ENCODE data around the gene CEMIP. TPM values are rescaled to one million over a fixed set of nuclear protein-coding genes. Genes with fewer than 3 reads are reported as not detected.
A peak's percentile ranks its signal among the peaks of the same experiment; 100 is the strongest.

CEMIP gene
- total RNA-seq, 4 donors from 2014 or later, result 0.04 TPM; not detected in 3

- DNase-seq (no peak), ATAC-seq (no peak)
- H3K9me3 ChIP-seq, result no peaks in the 10 kb centered on the region
- H3K36me3 ChIP-seq, result no peaks in the 10 kb centered on the region
- H3K27ac ChIP-seq, result no peak overlapping the region
- no peaks in the 10 kb centered on the region for H3K27me3 ChIP-seq
- TF ChIP-seq POLR2A (IDR thresholded peaks at IDR 0.05) (no peak), CTCF (IDR thresholded peaks at IDR 0.05 in 4 of 5, conservative IDR thresholded peaks at IDR 0.05 in 1 of 5) (no peak)
- in situ Hi-C loops (cut with MboI; ENCODE audit: low sequenced_read_pairs in 4 of 4) (no loop called here), intact Hi-C loops (cut with DNase I; ENCODE audit: low total_unique reads) (no loop called here)
- peaks cover 7% of the 10 kb centered on the region in 2 donors for H3K4me1 ChIP-seq
- no peak overlapping the region for H3K4me3 ChIP-seq
Observed at GRCh38 chr15:80852676-80853075, 73.5 kb downstream of the CEMIP start.

GRCh38 chr15:80854104-80854503 is 74.9 kb downstream of the CEMIP start:
- DNase-seq (no peak), ATAC-seq (no peak)
- in situ Hi-C loops (cut with MboI; ENCODE audit: low sequenced_read_pairs in 4 of 4) (no loop called here), intact Hi-C loops (cut with DNase I; ENCODE audit: low total_unique reads) (no loop called here)
- no peak overlapping the region for H3K4me3 ChIP-seq
- peaks cover 7% of the 10 kb centered on the region in 2 donors for H3K4me1 ChIP-seq
- TF ChIP-seq POLR2A (IDR thresholded peaks at IDR 0.05) (no peak), CTCF (IDR thresholded peaks at IDR 0.05 in 4 of 5, conservative IDR thresholded peaks at IDR 0.05 in 1 of 5) (no peak)
- H3K9me3 ChIP-seq, result no peaks in the 10 kb centered on the region
- no peak overlapping the region for H3K27ac ChIP-seq
- H3K27me3 ChIP-seq, result no peaks in the 10 kb centered on the region
- no peaks in the 10 kb centered on the region for H3K36me3 ChIP-seq

- in situ Hi-C loops (cut with MboI; ENCODE audit: low sequenced_read_pairs in 4 of 4) (no loop called here), intact Hi-C loops (cut with DNase I; ENCODE audit: low total_unique reads) (no loop called here)
- H3K27ac ChIP-seq, result no peak overlapping the region
- no peak overlapping the region for H3K4me3 ChIP-seq
- TF ChIP-seq CTCF (IDR thresholded peaks at IDR 0.05 in 4 of 5, conservative IDR thresholded peaks at IDR 0.05 in 1 of 5) (no peak), POLR2A (IDR thresholded peaks at IDR 0.05) (no peak)
- H3K36me3 ChIP-seq, result no peaks in the 10 kb centered on the region
- no peak for ATAC-seq
- H3K4me1 ChIP-seq, result peaks cover 7% of the 10 kb centered on the region in 2 donors
- no peaks in the 10 kb centered on the region for H3K27me3 ChIP-seq
- no peak for DNase-seq
- H3K9me3 ChIP-seq, result no peaks in the 10 kb centered on the region
Observed at GRCh38 chr15:80855206-80855605, 76.0 kb downstream of the CEMIP start.

GRCh38 chr15:80856400-80856799 is 77.2 kb downstream of the CEMIP start:
- in situ Hi-C loops (cut with MboI; ENCODE audit: low sequenced_read_pairs in 4 of 4), result no loop called here
- Histone ChIP-seq H3K9me3 (no peaks in the 10 kb centered on the region), H3K27me3 (no peaks in the 10 kb centered on the region), H3K4me1 (peaks cover 7% of the 10 kb centered on the region in 2 donors), H3K27ac (no peak overlapping the region), H3K4me3 (no peak overlapping the region), H3K36me3 (no peaks in the 10 kb centered on the region)
- DNase-seq (no peak), ATAC-seq (no peak)
- intact Hi-C loops (cut with DNase I; ENCODE audit: low total_unique reads), result no loop called here
- TF ChIP-seq POLR2A (IDR thresholded peaks at IDR 0.05) (no peak), CTCF (IDR thresholded peaks at IDR 0.05 in 4 of 5, conservative IDR thresholded peaks at IDR 0.05 in 1 of 5) (no peak)

- DNase-seq, result peak; percentile 47 to 48
- no peak for TF ChIP-seq POLR2A (IDR thresholded peaks at IDR 0.05)
- no peak for TF ChIP-seq CTCF (IDR thresholded peaks at IDR 0.05 in 4 of 5, conservative IDR thresholded peaks at IDR 0.05 in 1 of 5)
- intact Hi-C loops (cut with DNase I; ENCODE audit: low total_unique reads), result no loop called here
- Histone ChIP-seq H3K27me3 (no peaks in the 10 kb centered on the region), H3K9me3 (no peaks in the 10 kb centered on the region), H3K4me1 (peaks cover 7% of the 10 kb centered on the region in 2 donors), H3K4me3 (no peak overlapping the region), H3K27ac (no peak overlapping the region), H3K36me3 (no peaks in the 10 kb centered on the region)
- in situ Hi-C loops (cut with MboI; ENCODE audit: low sequenced_read_pairs in 4 of 4), result no loop called here
- ATAC-seq, result peak; percentile 54 to 63
Observed at GRCh38 chr15:80856809-80857377, 77.7 kb downstream of the CEMIP start.
